Activated naive CD8-positive, alpha-beta T cell treated with anti-CD3 and anti-CD28 coated beads, Interleukin-2, amount 10 ng/mL, durations not matched to agents 7 days and 5 days (primary cell): ENCODE results near the gene CYTH4. TPM values are rescaled to one million over a fixed set of nuclear protein-coding genes. Genes with fewer than 3 reads are reported as not detected.

ENCODE experiments used
- ATAC-seq: fragments of 150-1000 bp; cut with Tn5 transposase; one replicate; pipeline ENCODE4 v1.10.0; 2021; ENCODE audit warnings: low read depth, moderate library complexity
- POLR2A ChIA-PET: fragments of 350-600 bp; sonication (Branson Sonifier 250); formaldehyde crosslinking; loops from one replicate; lab custom pipeline; 2021; ENCODE audit warnings: antibody characterized with exemption; lab: Charles Lee
- DNase-seq: peaks from one replicate; pipeline ENCODE4 v3.0.0; 2021
- H3K27ac Mint-ChIP-seq: one replicate; pipeline ENCODE4 v1.8.0; 2022; ENCODE audit warnings: mild to moderate bottlenecking, mixed read lengths
- H3K27me3 Mint-ChIP-seq: one replicate; pipeline ENCODE4 v1.8.0; 2022; ENCODE audit warnings: mild to moderate bottlenecking, moderate library complexity, mixed read lengths
- H3K36me3 Mint-ChIP-seq: one replicate; pipeline ENCODE4 v1.8.0; 2021; ENCODE audit warnings: mild to moderate bottlenecking, mixed read lengths
- H3K4me1 Mint-ChIP-seq: one replicate; pipeline ENCODE4 v1.8.0; 2021; ENCODE audit warnings: mixed read lengths
- H3K4me3 Mint-ChIP-seq: one replicate; pipeline ENCODE4 v1.8.0; 2022; ENCODE audit warnings: mild to moderate bottlenecking, moderate library complexity, mixed read lengths
- H3K9me3 Mint-ChIP-seq: one replicate; pipeline ENCODE4 v1.8.0; 2021; ENCODE audit warnings: mixed read lengths
- total RNA-seq, 2 experiments: library from RNA; stranded (reverse); gene quantifications; one replicate each; pipeline ENCODE4 v1.2.3, GENCODE V29; 2021

Gene CYTH4
- total RNA-seq, 2 experiments from 2014 or later, result 149 to 157 TPM

GRCh38 chr22:37303821-37304274 is 21.5 kb downstream of the CYTH4 start:
- POLR2A ChIA-PET, result interaction anchor here (0.5 to 1.2 kb wide), 8 partner anchors 10 to 186 kb away, joined by 3 to 5 read pairs (median 4); partner anchors contain the start of gene IL2RB
- Mint-ChIP-seq H3K4me3 (peak overlapping the region; percentile 73), H3K4me1 (peaks cover 88% of the 10 kb centered on the region), H3K9me3 (no peaks in the 10 kb centered on the region), H3K36me3 (peaks cover 57% of the 10 kb centered on the region), H3K27me3 (no peaks in the 10 kb centered on the region), H3K27ac (peak overlapping the region; percentile 99)
- DNase-seq, result peak; percentile 71
- peak; percentile 34 for ATAC-seq

GRCh38 chr22:37304595-37305343 is 22.5 kb downstream of the CYTH4 start:
- Mint-ChIP-seq H3K27ac (peak overlapping the region; percentile 99), H3K4me3 (peak overlapping the region; percentile 27), H3K36me3 (peaks cover 63% of the 10 kb centered on the region), H3K27me3 (no peaks in the 10 kb centered on the region), H3K4me1 (peaks cover 92% of the 10 kb centered on the region), H3K9me3 (no peaks in the 10 kb centered on the region)
- ATAC-seq (no peak), DNase-seq (no peak)
- POLR2A ChIA-PET, result interaction anchor here (0.5 to 1.8 kb wide), 4 partner anchors 9 to 138 kb away, joined by 3 to 6 read pairs (median 4); no protein-coding TSS in a partner anchor

GRCh38 chr22:37305887-37306286 is 23.6 kb downstream of the CYTH4 start:
- Mint-ChIP-seq H3K9me3 (no peaks in the 10 kb centered on the region), H3K4me3 (peak overlapping the region; percentile 4), H3K27me3 (no peaks in the 10 kb centered on the region), H3K36me3 (peaks cover 66% of the 10 kb centered on the region), H3K27ac (peak overlapping the region; percentile 99), H3K4me1 (peaks cover 92% of the 10 kb centered on the region)
- POLR2A ChIA-PET, result interaction anchor here (1.5 to 1.8 kb wide), 4 partner anchors 9 to 34 kb away, joined by 4 to 6 read pairs (median 5); no protein-coding TSS in a partner anchor
- DNase-seq (no peak), ATAC-seq (no peak)

GRCh38 chr22:37306494-37306829 is 24.2 kb downstream of the CYTH4 start:
- Mint-ChIP-seq H3K27ac (peak overlapping the region; percentile 99), H3K4me1 (peaks cover 86% of the 10 kb centered on the region), H3K4me3 (peak overlapping the region; percentile 83), H3K9me3 (no peaks in the 10 kb centered on the region), H3K27me3 (no peaks in the 10 kb centered on the region), H3K36me3 (peaks cover 66% of the 10 kb centered on the region)
- no peak for DNase-seq
- POLR2A ChIA-PET, result interaction anchor here (1.5 kb wide), 3 partner anchors 8 to 35 kb away, joined by 4 to 5 read pairs (median 5); no protein-coding TSS in a partner anchor
- ATAC-seq, result no peak

- H3K9me3 Mint-ChIP-seq, result no peaks in the 10 kb centered on the region
- H3K4me1 Mint-ChIP-seq, result peaks cover 81% of the 10 kb centered on the region
- H3K36me3 Mint-ChIP-seq, result peaks cover 61% of the 10 kb centered on the region
- POLR2A ChIA-PET, result interaction anchor here (0.9 to 2.6 kb wide), 10 partner anchors 7 to 177 kb away, joined by 3 to 26 read pairs (median 8); partner anchors contain the start of genes CYTH4, MFNG and RAC2
- ATAC-seq, result no peak
- DNase-seq, result no peak
- peak overlapping the region; percentile 83 for H3K4me3 Mint-ChIP-seq
- no peaks in the 10 kb centered on the region for H3K27me3 Mint-ChIP-seq
- peak overlapping the region; percentile 99 for H3K27ac Mint-ChIP-seq
Observed at GRCh38 chr22:37308385-37309200, 26.3 kb downstream of the CYTH4 start.

GRCh38 chr22:37309211-37310074 is 27.1 kb downstream of the CYTH4 start:
- Mint-ChIP-seq H3K4me3 (peak overlapping the region; percentile 83), H3K36me3 (peaks cover 55% of the 10 kb centered on the region), H3K9me3 (no peaks in the 10 kb centered on the region), H3K27ac (peak overlapping the region; percentile 99), H3K4me1 (peaks cover 83% of the 10 kb centered on the region), H3K27me3 (no peaks in the 10 kb centered on the region)
- DNase-seq (peak; percentile 73), ATAC-seq (peak; percentile 58)
- POLR2A ChIA-PET, result interaction anchor here (0.9 to 2.6 kb wide), 16 partner anchors 8 to 257 kb away, joined by 3 to 26 read pairs (median 6); partner anchors contain the start of genes CYTH4, MFNG and RAC2

- DNase-seq (no peak), ATAC-seq (no peak)
- Mint-ChIP-seq H3K9me3 (no peaks in the 10 kb centered on the region), H3K36me3 (peaks cover 57% of the 10 kb centered on the region), H3K27me3 (no peaks in the 10 kb centered on the region), H3K4me3 (peak overlapping the region; percentile 83), H3K4me1 (peaks cover 85% of the 10 kb centered on the region), H3K27ac (peak overlapping the region; percentile 99)
- POLR2A ChIA-PET, result interaction anchor here (0.9 to 2.6 kb wide), 15 partner anchors 9 to 257 kb away, joined by 3 to 26 read pairs (median 6); partner anchors contain the start of genes CYTH4 and RAC2
Observed at GRCh38 chr22:37310075-37310606, 27.8 kb downstream of the CYTH4 start.

GRCh38 chr22:37310815-37311595 is 28.7 kb downstream of the CYTH4 start:
- H3K27me3 Mint-ChIP-seq, result peaks cover 1% of the 10 kb centered on the region
- H3K4me1 Mint-ChIP-seq, result peaks cover 77% of the 10 kb centered on the region
- ATAC-seq (no peak), DNase-seq (no peak)
- H3K27ac Mint-ChIP-seq, result peak overlapping the region; percentile 99
- POLR2A ChIA-PET, result interaction anchor here (1.1 to 2.6 kb wide), 11 partner anchors 11 to 111 kb away, joined by 4 to 26 read pairs (median 8); partner anchors contain the start of genes CYTH4 and RAC2
- no peak overlapping the region for H3K4me3 Mint-ChIP-seq
- H3K9me3 Mint-ChIP-seq, result no peaks in the 10 kb centered on the region
- H3K36me3 Mint-ChIP-seq, result peaks cover 48% of the 10 kb centered on the region

GRCh38 chr22:37311761-37312312 is 29.5 kb downstream of the CYTH4 start:
- DNase-seq (no peak), ATAC-seq (no peak)
- peaks cover 2% of the 10 kb centered on the region for H3K27me3 Mint-ChIP-seq
- peaks cover 73% of the 10 kb centered on the region for H3K4me1 Mint-ChIP-seq
- POLR2A ChIA-PET, result interaction anchor here (1.1 to 2.2 kb wide), 2 partner anchors 12 to 36 kb away, joined by 4 to 8 read pairs; no protein-coding TSS in a partner anchor
- no peaks in the 10 kb centered on the region for H3K9me3 Mint-ChIP-seq
- peaks cover 42% of the 10 kb centered on the region for H3K36me3 Mint-ChIP-seq
- H3K27ac Mint-ChIP-seq, result peak overlapping the region; percentile 99
- no peak overlapping the region for H3K4me3 Mint-ChIP-seq

GRCh38 chr22:37312549-37313183 is 30.4 kb downstream of the CYTH4 start:
- H3K36me3 Mint-ChIP-seq, result peaks cover 42% of the 10 kb centered on the region
- POLR2A ChIA-PET, result interaction anchor here (2.0 to 2.2 kb wide), 3 partner anchors 12 to 70 kb away, joined by 8 to 11 read pairs (median 8); no protein-coding TSS in a partner anchor
- H3K27ac Mint-ChIP-seq, result peak overlapping the region; percentile 62
- peaks cover 2% of the 10 kb centered on the region for H3K27me3 Mint-ChIP-seq
- H3K4me1 Mint-ChIP-seq, result peaks cover 64% of the 10 kb centered on the region
- ATAC-seq, result no peak
- H3K4me3 Mint-ChIP-seq, result no peak overlapping the region
- DNase-seq, result no peak
- no peaks in the 10 kb centered on the region for H3K9me3 Mint-ChIP-seq
